SU-DHL-6 (cell line): ENCODE measurements around the gene ALDOC.

ENCODE experiments used
- H2AFZ ChIP-seq: fragments of 200-600 bp; sonication (generic); 2 replicates; pipeline ENCODE4 v1.6.1; 2014; ENCODE audit warnings: low read depth, mild to moderate bottlenecking, moderate library complexity, mixed read lengths, antibody characterized with exemption, low read length; ENCODE audit not compliant: severe bottlenecking
- H3F3A ChIP-seq: fragments of 200-600 bp; shearing (Covaris generic); 2 replicates; pipeline ENCODE4 v1.6.0; 2016; ENCODE audit warnings: antibody characterized with exemption, mild to moderate bottlenecking; ENCODE audit not compliant: insufficient read depth
- H3K27ac ChIP-seq: fragments of 200-600 bp; sonication (generic); 2 replicates; pipeline ENCODE4 v1.5.1; 2016; ENCODE audit warnings: low read depth, mild to moderate bottlenecking, low read length, moderate library complexity, mixed read lengths
- H3K27me3 ChIP-seq: fragments of 200-600 bp; sonication (generic), shearing (Covaris generic); 2 replicates; pipeline ENCODE4 v1.6.0; 2014; ENCODE audit warnings: mild to moderate bottlenecking, low read length
- H3K36me3 ChIP-seq: fragments of 200-600 bp; sonication (generic); 2 replicates; pipeline ENCODE4 v1.6.1; 2014; ENCODE audit warnings: mild to moderate bottlenecking, low read length, mixed read lengths
- H3K4me2 ChIP-seq: fragments of 300-600, 200-600 bp; shearing (Covaris generic), sonication (generic); 2 replicates; pipeline ENCODE4 v1.6.0; 2014; ENCODE audit warnings: low read length, low read depth, mild to moderate bottlenecking; ENCODE audit not compliant: poor library complexity, severe bottlenecking
- H3K4me3 ChIP-seq: fragments of 200-600 bp; sonication (generic); 2 replicates; pipeline ENCODE4 v1.5.1; 2014; ENCODE audit warnings: antibody characterized with exemption, low read length, mild to moderate bottlenecking, mixed read lengths; ENCODE audit not compliant: insufficient read depth, poor library complexity, severe bottlenecking
- H3K79me2 ChIP-seq: fragments of 200-600 bp; sonication (generic); 2 replicates; pipeline ENCODE4 v1.6.1; 2014; ENCODE audit warnings: mild to moderate bottlenecking, low read length, moderate library complexity; ENCODE audit not compliant: insufficient read depth
- H3K9ac ChIP-seq: fragments of 200-600 bp; sonication (generic); 2 replicates; pipeline ENCODE4 v1.7.0; 2014; ENCODE audit warnings: mild to moderate bottlenecking, low read length
- H3K9me2 ChIP-seq: fragments of 200-600 bp; sonication (generic); replicated peaks from 2 replicates; pipeline ENCODE4 v1.6.1; 2014; ENCODE audit warnings: low read length; ENCODE audit not compliant: insufficient read depth
- H3K9me3 ChIP-seq: fragments of 200-600 bp; sonication (generic); 2 replicates; pipeline ENCODE4 v1.6.1; 2014; ENCODE audit warnings: low read length, mixed read lengths; ENCODE audit not compliant: insufficient read depth
- H4K20me1 ChIP-seq: fragments of 200-600 bp; sonication (generic); 2 replicates; pipeline ENCODE4 v1.6.1; 2014; ENCODE audit warnings: low read depth, mild to moderate bottlenecking, antibody characterized with exemption, low read length, moderate library complexity, mixed read lengths
- EZH2phosphoT487 ChIP-seq: fragments of 200-600 bp; sonication (generic), shearing (Covaris generic); conservative IDR thresholded peaks from 2 replicates; pipeline ENCODE4 v1.6.1; 2018; ENCODE audit warnings: mild to moderate bottlenecking, antibody characterized with exemption, low read length, moderate library complexity, mixed read lengths
- TF ChIP-seq, protein P1 (sequence below): fragments of 200-600 bp; sonication (generic); IDR thresholded peaks from one replicate; pipeline ENCODE4 v1.5.1; 2017; ENCODE audit warnings: antibody characterized with exemption, mild to moderate bottlenecking, low read length, moderate library complexity; ENCODE audit not compliant: insufficient read depth, poor library complexity, severe bottlenecking

The ALDOC gene

DNA sequence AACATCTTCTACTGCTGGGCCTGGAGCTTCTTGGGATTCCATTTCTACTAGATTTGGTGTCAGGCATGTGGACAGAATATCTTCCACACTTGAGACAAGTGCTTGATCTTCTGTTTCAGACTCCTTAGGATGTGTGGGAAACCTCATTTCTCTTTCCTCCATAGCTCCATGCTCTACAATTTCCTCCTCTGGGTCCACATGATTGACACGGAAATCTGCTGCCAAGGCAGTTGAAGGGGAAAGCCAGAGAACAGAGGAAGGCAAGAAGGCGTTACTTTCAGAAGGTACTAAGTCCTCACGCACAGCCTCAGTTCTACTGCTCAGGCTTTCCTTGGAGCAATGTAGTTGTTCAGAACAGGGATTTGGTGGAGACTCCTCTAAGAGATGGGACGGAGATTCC, 15.6 kb upstream of the ALDOC start:
- TF ChIP-seq, protein P1, sequence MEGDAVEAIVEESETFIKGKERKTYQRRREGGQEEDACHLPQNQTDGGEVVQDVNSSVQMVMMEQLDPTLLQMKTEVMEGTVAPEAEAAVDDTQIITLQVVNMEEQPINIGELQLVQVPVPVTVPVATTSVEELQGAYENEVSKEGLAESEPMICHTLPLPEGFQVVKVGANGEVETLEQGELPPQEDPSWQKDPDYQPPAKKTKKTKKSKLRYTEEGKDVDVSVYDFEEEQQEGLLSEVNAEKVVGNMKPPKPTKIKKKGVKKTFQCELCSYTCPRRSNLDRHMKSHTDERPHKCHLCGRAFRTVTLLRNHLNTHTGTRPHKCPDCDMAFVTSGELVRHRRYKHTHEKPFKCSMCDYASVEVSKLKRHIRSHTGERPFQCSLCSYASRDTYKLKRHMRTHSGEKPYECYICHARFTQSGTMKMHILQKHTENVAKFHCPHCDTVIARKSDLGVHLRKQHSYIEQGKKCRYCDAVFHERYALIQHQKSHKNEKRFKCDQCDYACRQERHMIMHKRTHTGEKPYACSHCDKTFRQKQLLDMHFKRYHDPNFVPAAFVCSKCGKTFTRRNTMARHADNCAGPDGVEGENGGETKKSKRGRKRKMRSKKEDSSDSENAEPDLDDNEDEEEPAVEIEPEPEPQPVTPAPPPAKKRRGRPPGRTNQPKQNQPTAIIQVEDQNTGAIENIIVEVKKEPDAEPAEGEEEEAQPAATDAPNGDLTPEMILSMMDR: no peak
- no peak for TF ChIP-seq EZH2phosphoT487
- Histone ChIP-seq H2AFZ (no peak overlapping the region), H3K4me2 (no peak overlapping the region)

DNA sequence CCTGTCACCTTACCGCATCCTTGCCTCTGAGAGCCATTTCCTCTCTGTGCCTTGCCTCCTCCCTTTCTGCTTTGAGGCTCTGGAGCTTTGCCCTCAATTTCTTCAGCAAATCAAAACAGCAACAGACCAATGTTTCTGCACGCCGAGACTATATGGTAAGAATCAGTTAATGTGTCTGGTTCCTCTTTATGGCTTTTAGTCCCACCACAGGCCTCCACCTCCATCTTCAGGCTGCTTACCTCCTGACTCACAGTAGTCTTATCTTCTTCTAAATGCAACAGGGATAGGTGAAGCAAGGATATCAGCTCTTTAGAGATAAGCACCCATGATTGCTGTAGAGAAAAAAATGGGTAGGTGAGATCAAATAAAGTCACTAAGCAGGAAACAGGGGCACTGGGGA, 9.2 kb upstream of the ALDOC start:
- H3K9me2 ChIP-seq: no peaks in the 10 kb centered on the region
- peaks cover 13% of the 10 kb centered on the region; the same call in 1 of the 2 replicates for H3K79me2 ChIP-seq
- peaks cover 50% of the 10 kb centered on the region for H3K36me3 ChIP-seq
- no peaks in the 10 kb centered on the region for H3K27me3 ChIP-seq
- no peaks in the 10 kb centered on the region for H3K9me3 ChIP-seq
- no peak overlapping the region for H2AFZ ChIP-seq
- no peak overlapping the region for H3K27ac ChIP-seq
- H3K9ac ChIP-seq: no peak overlapping the region
- no peak overlapping the region for H3K4me2 ChIP-seq
- no peak for TF ChIP-seq EZH2phosphoT487
- TF ChIP-seq, protein P1: no peak
- 0 out of 2 replicates have a peak, but pooled peaks cover 3% of the 10 kb centered on the region for H3F3A ChIP-seq
- H4K20me1 ChIP-seq: no peaks in the 10 kb centered on the region
- no peak overlapping the region for H3K4me3 ChIP-seq

More for the DNA sequence above, 15.6 kb upstream of the ALDOC start:
- H3K9ac ChIP-seq: no peak overlapping the region
- peaks cover 43% of the 10 kb centered on the region for H3K79me2 ChIP-seq
- H3K9me3 ChIP-seq: no peaks in the 10 kb centered on the region
- H3K9me2 ChIP-seq: no peaks in the 10 kb centered on the region
- peaks cover 5% of the 10 kb centered on the region; the same call in 1 of the 2 replicates for H3F3A ChIP-seq
- peaks cover 5% of the 10 kb centered on the region; the same call in 1 of the 2 replicates for H4K20me1 ChIP-seq
- peaks cover 46% of the 10 kb centered on the region for H3K36me3 ChIP-seq
- no peak overlapping the region for H3K4me3 ChIP-seq
- no peaks in the 10 kb centered on the region for H3K27me3 ChIP-seq
- H3K27ac ChIP-seq: no peak overlapping the region

DNA sequence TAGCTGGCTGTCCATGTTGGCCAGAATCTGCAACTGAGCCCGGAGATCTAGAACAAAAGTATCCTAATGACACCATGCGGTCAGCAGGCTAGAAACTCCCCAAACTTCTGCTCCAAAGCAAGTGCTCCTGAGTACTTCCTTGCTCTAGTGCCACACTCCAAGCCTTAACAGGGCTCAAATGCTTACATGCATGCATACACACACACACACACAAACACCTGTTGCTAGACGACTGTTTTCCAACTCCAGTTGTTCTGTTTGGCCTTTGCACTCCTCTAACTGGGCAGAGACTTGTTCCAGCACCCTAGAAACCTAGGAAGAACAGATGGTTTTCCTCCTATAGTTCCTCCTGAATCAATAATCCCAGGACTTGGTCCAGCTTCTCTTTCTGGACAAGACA, 7.7 kb upstream of the ALDOC start:
- Histone ChIP-seq H3K9ac (no peak overlapping the region), H4K20me1 (no peaks in the 10 kb centered on the region), H3K79me2 (0 out of 2 replicates have a peak, but pooled peaks cover 6% of the 10 kb centered on the region), H3K9me2 (no peaks in the 10 kb centered on the region), H2AFZ (no peak overlapping the region), H3K27ac (no peak overlapping the region), H3K4me3 (no peak overlapping the region), H3K4me2 (no peak overlapping the region), H3K27me3 (no peaks in the 10 kb centered on the region), H3K9me3 (no peaks in the 10 kb centered on the region), H3F3A (peaks cover 9% of the 10 kb centered on the region), H3K36me3 (peaks cover 43% of the 10 kb centered on the region)
- no peak for TF ChIP-seq EZH2phosphoT487
- TF ChIP-seq, protein P1: no peak
